Psoas muscle (tissue), 8 donors: ENCODE measurements around the gene HNRNPD. TPM values are rescaled to one million over a fixed set of nuclear protein-coding genes. Genes with fewer than 3 reads are reported as not detected.

Source experiments
- ATAC-seq, 4 donors: fragments of 200-7000 bp; cut with Tn5 transposase; one replicate each; pipeline ENCODE4 v1.9.1; 2020; ENCODE audit warnings: moderate library complexity in 3 of 4, mild to moderate bottlenecking in 2 of 4
- DNase-seq, 2 donors: peaks; one replicate each; pipeline ENCODE4 v3.0.0-alpha.2; 2020
- H3K27ac ChIP-seq: fragments of 200-600 bp; one replicate; pipeline ENCODE4 v1.8.0; 2022
- H3K27me3 ChIP-seq, 3 donors: fragments of 200-600 bp in 1 of 3; one replicate each; pipeline versions ENCODE4 v1.6.1 to v1.8.0; 2013 to 2022; ENCODE audit warnings: low read length in 2 of 3, mild to moderate bottlenecking in 2 of 3, moderate library complexity in 1 of 3; ENCODE audit not compliant: insufficient read depth in 3 of 3
- H3K36me3 ChIP-seq, 2 donors: fragments of 200-600 bp in 1 of 2; one replicate each; pipeline versions ENCODE4 v1.6.1 to v1.8.0; 2013 to 2022; ENCODE audit warnings: low read depth in 1 of 2, mild to moderate bottlenecking in 1 of 2, moderate library complexity in 1 of 2; ENCODE audit not compliant: insufficient read depth in 1 of 2
- H3K4me1 ChIP-seq: fragments of 200-600 bp; one replicate; pipeline ENCODE4 v1.8.0; 2022
- H3K4me3 ChIP-seq: fragments of 200-600 bp; one replicate; pipeline ENCODE4 v1.8.0; 2022; ENCODE audit warnings: mild to moderate bottlenecking
- H3K9me3 ChIP-seq: fragments of 200-600 bp; one replicate; pipeline ENCODE4 v1.8.0; 2022
- CTCF ChIP-seq: fragments of 200-600 bp; IDR thresholded peaks from one replicate; pipeline ENCODE4 v1.8.0; 2022; ENCODE audit warnings: antibody characterized with exemption
- WGBS, 3 donors: extraction: QIAGEN DNeasy Blood & Tissue Kit; methylation state at CpG; one replicate each; pipeline versions ENCODE4 v1.1.6 to v1.1.7; 2013; 5-methylcytosine and 5-hydroxymethylcytosine counted together
- intact Hi-C, 2 donors: fragments of 100-400 bp; cut with DNase I; formaldehyde crosslinking; loops; one replicate each; pipeline versions ENCODE4 v1.11.0 to v1.14.2; 2022
- polyA plus RNA-seq, 3 donors: library from polyadenylated mRNA; stranded (reverse); fragments of 200-250 nt; gene quantifications; one replicate each; pipeline ENCODE4 v1.2.3, GENCODE V29; 2013
- total RNA-seq, 4 donors: library from RNA; stranded (reverse); fragmentation: NEBNext Ultra II Directional in 2 of 4; extraction: Animal tissue kit (Norgen Biotek cat#: 25700) in 2 of 4; gene quantifications; one replicate each; pipeline versions ENCODE4 v1.2.1 to v1.2.4, GENCODE V29; 2021 to 2023
- donor health status: healthy with polysubstance abuse.
- donor health status: DM: no; HTN: no; CAD: no; lungs with moderate emphysema.
- donor health status: Bipolar disorder and iron deficiency.
- donor health status: healthy.
- donor health status: DM: yes; HTN: yes; CAD: no.
- donor health status: DM: no; HTN: no; CAD: no.
- donor health status: DM: no; HTN: no; CAD: no.
- donor health status: DM: yes; HTN: yes; CAD: no.

Gene HNRNPD
- total and polyA plus RNA-seq, 7 donors, result 82.0 to 158 (median 117) TPM

- no peak for DNase-seq
- Histone ChIP-seq H3K27me3 (no peaks in the 10 kb centered on the region), H3K36me3 (peaks cover 6 to 31% of the 10 kb centered on the region in 2 donors), H3K27ac (no peak overlapping the region), H3K4me1 (peaks cover 77% of the 10 kb centered on the region), H3K4me3 (no peak overlapping the region), H3K9me3 (no peaks in the 10 kb centered on the region)
- 88 to 95% (median 89%) methylated on average over 4 of the region's 4 CpGs for WGBS, 3 donors
- ATAC-seq, result peak; percentile 61 to 83 (median 72)
- intact Hi-C loops, result no loop called here
- peak; percentile 63 for TF ChIP-seq CTCF
Measured at GRCh38 chr4:82360298-82361177, 13.3 kb downstream of the HNRNPD start.

- Histone ChIP-seq H3K9me3 (no peaks in the 10 kb centered on the region), H3K4me1 (peaks cover 61% of the 10 kb centered on the region), H3K27ac (peak overlapping the region; percentile 44), H3K27me3 (no peaks in the 10 kb centered on the region), H3K4me3 (no peak overlapping the region), H3K36me3 (peaks cover 6 to 48% of the 10 kb centered on the region in 2 donors)
- no peak for DNase-seq
- ATAC-seq, result no peak
- intact Hi-C loops, result no loop called here
- TF ChIP-seq CTCF, result no peak
Measured at GRCh38 chr4:82358847-82359246, 14.9 kb downstream of the HNRNPD start.

GRCh38 chr4:82357640-82358039 is 16.2 kb downstream of the HNRNPD start:
- intact Hi-C loops, result no loop called here
- 84 to 97% (median 95%) methylated on average over 5 of the region's 5 CpGs for WGBS, 3 donors
- Histone ChIP-seq H3K4me1 (peaks cover 55% of the 10 kb centered on the region), H3K27me3 (no peaks in the 10 kb centered on the region), H3K36me3 (peaks cover 6 to 60% of the 10 kb centered on the region in 2 donors), H3K4me3 (no peak overlapping the region), H3K9me3 (no peaks in the 10 kb centered on the region), H3K27ac (no peak overlapping the region)
- DNase-seq (no peak), ATAC-seq (no peak)
- no peak for TF ChIP-seq CTCF

- H3K4me3 ChIP-seq, result no peak overlapping the region
- no peaks in the 10 kb centered on the region for H3K27me3 ChIP-seq
- WGBS, 3 donors, result 93 to 95% (median 94%) methylated on average over 11 of the region's 11 CpGs
- H3K4me1 ChIP-seq, result peaks cover 42% of the 10 kb centered on the region
- no peak overlapping the region for H3K27ac ChIP-seq
- ATAC-seq (no peak), DNase-seq (no peak)
- intact Hi-C loops, result no loop called here
- peaks cover 6 to 82% of the 10 kb centered on the region in 2 donors for H3K36me3 ChIP-seq
- TF ChIP-seq CTCF, result no peak
- H3K9me3 ChIP-seq, result no peaks in the 10 kb centered on the region
Measured at GRCh38 chr4:82354788-82355187, 19.0 kb downstream of the HNRNPD start.
